CD1c-positive myeloid dendritic cell (primary cell): ENCODE results near the gene ARG2.
A peak's percentile ranks its signal among the peaks of the same experiment; 100 is the strongest.

Source experiments
- DNase-seq: peaks from one replicate; pipeline ENCODE4 v3.0.0-alpha.2; 2016; ENCODE audit errors: extremely low spot score

Gene ARG2

GRCh38 chr14:67683842-67684241 lies 64.1 kb downstream of the ARG2 start:
- DNase-seq, result no peak

- DNase-seq, result no peak
Measured at GRCh38 chr14:67690011-67690410, 70.3 kb downstream of the ARG2 start.

GRCh38 chr14:67694791-67695393 lies 75.2 kb downstream of the ARG2 start:
- DNase-seq, result peak; percentile 81

GRCh38 chr14:67695394-67695949 lies 75.8 kb downstream of the ARG2 start, which contains the start of gene RDH11:
Gene RDH11 (minus strand): TSS chr14:67695764. CDS start chr14:67695703, 61 bp downstream.
- peak; percentile 93 for DNase-seq

GRCh38 chr14:67697006-67697405 lies 77.3 kb downstream of the ARG2 start:
- no peak for DNase-seq

GRCh38 chr14:67698179-67698578 lies 78.5 kb downstream of the ARG2 start:
- DNase-seq, result no peak
